CD4-positive, alpha-beta T cell treated with Interleukin-15 for 1 hour (primary cell): Measurements from ENCODE around the gene NEMP1.
A peak's percentile ranks its signal among the peaks of the same experiment; 100 is the strongest.

Source experiments
- DNase-seq: peaks from one replicate; pipeline ENCODE4 v3.0.0-alpha.2; 2020

Gene NEMP1

DNA sequence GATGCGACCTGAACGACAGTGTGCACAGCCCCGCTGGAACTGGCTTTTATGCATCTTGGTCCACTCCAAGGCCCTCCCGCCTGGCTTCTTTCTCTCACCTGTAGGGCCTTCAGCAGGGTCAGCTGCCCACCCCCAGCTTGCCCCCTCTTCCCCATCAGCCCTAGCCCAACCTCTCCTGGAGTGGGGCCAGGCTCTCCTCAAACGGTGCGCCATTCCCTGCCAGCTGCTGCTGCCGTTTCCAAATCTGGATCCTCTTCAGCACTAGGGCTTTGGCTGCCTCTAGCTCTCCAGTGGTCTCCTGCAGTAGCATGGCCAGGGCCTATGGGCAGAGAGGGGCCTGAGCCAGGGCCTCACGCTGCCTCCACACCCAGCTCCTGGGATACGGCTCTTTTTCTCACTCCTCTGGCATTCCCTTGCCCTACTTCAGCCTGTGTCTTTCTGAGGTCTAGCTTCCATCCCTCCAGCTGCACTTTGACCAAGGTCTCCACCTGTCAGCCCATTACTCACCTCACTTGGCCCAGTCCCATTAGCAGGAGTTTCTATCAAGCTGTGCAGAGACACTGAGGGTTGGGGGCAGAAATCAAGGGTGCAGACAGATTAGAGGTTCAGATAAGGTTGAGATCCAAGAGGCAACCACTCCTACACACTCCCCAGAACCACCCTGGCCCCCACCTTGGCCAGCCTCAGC is 27.6 kb upstream of the NEMP1 start:
- no peak for DNase-seq

- no peak for DNase-seq
Measured at GRCh38 chr12:57105011-57105753, 26.6 kb upstream of the NEMP1 start.

GRCh38 chr12:57104292-57104910 is 25.8 kb upstream of the NEMP1 start:
- no peak for DNase-seq

GRCh38 chr12:57103856-57104255 is 25.3 kb upstream of the NEMP1 start:
- no peak for DNase-seq

- DNase-seq, result no peak
Measured at GRCh38 chr12:57101892-57102695, 23.5 kb upstream of the NEMP1 start.

DNA sequence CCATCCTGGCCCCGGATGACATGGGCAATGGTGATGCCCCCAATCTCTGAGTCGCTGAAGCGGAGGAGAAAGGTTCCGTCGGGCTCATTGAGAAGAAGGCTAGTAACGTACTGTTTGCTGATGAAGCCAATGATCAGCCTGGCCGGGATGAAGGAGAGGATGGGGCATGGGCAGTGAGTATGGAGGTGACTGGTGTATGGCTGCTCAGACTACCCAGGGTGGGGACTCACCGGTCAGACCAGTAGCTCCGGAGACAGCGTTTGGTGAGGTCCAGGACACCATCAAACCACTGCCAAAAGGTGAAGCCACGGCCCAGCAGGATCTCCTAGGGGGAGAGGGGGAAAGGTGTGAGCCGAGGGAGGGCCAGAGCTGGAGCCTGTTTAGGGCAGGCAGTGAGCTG is 21.2 kb upstream of the NEMP1 start:
- no peak for DNase-seq

DNA sequence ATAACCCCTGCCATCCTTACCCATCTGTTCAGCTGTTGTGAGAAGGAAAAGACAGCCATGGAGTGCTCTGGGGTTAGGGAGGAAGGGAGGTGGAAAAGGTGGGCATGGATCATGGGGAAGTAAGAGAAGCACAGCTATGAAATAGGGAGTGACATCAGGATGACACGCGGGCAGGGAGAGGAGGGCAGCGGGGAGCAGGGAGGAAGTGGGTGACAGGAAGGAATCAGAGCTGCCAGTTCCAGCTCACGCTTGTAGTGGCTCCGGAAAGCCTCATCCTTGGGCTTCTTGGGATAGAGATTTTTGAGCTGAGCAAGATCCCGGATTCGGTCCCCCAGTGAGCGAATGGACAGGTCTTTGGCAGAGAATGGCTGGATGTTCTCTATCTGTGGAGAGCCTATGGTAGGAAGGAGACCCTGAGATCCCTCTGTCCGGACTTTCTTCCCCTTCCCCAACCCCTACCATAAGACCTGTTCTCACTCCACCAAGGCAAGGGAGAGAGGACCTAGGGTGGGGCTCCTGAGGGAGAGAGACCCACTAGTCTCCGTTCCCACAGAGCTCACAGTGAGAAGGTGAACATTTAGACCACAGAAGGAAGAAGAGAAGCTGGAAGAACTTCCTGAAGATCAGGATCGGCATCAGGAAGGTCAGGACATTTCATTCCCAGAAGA is 20.6 kb upstream of the NEMP1 start:
- DNase-seq, result no peak

DNA sequence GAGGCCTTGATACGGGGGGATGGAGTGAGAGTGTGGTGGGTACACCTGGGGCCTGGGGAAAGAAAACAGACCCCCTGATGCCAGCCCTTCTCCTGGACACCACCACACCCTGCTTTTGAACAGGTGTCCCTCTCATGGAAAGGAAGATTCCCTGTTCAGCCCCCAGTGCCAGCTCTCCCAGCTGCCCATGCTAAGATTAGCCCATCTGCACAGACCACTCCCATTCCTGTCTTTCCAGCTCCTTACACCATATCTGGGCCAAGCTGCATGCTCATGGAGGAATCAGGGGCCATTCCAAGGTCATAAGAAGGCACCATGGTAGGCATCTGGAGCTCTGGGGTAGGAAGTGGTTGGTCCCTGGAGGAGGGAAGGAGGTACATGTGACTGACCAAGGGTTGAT is 20.0 kb upstream of the NEMP1 start:
- no peak for DNase-seq

- DNase-seq, result no peak
Measured at GRCh38 chr12:57097554-57097835, 18.9 kb upstream of the NEMP1 start.

DNA sequence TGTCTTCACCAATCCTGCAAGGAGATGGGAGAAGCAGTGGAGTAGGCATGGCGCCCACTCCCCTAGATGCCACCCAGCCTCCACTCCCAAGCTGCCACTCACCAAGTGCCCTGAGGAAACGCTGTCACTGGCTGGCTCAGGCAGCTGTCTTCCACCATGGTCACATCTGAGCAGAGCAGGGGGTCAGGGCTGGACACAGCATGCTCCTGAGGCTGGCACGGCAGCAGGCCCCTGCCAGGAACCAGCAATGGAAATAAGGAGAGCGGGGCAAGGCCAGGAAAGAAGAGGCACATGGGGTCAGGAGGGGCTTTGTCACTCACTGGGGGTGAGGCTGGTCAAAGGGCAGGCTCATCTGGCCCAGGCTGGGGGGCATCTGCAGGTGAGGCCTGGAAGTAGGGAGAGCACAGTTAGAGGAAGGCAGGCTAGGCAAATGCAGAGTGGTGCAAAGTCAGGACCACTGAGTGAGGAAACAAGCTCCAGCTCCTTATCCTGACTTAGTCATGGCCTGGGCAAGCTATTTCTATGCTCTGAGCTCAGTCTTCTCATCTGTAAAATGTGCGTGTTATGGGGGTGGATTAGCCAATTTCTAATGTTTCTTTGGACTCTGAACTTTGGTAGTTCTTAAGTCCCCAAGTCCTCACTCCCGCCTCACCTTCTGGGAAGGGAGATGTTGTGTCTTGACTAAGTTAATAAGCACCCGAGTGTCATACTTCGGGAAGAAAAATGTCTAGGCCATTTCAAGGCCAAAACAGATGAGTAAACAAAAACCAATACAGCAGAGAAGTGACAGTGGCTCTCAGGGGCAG is 18.4 kb upstream of the NEMP1 start:
- DNase-seq, result no peak

- DNase-seq, result no peak
Measured at GRCh38 chr12:57096099-57096572, 17.5 kb upstream of the NEMP1 start.

DNA sequence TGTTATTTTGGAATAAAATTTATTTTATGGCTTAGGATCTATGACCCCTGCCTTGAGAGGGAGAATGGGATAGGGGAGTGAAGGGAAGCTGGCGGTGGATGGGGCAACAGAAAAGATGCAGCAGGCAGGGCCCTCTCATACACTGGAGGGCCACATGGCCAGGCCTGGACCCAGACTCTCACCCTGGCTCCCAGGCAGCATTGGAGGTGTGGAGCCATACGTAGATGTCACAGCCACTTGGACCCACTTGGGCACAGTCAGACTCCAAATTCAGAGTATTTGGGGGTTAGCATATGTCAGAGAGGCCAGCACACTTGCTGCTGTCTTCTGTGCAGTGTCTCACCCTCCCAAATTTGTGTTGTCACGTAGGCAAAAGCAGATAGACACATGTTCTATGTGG is 16.8 kb upstream of the NEMP1 start:
- DNase-seq, result no peak

GRCh38 chr12:57094208-57095160 is 15.9 kb upstream of the NEMP1 start:
- no peak for DNase-seq

DNA sequence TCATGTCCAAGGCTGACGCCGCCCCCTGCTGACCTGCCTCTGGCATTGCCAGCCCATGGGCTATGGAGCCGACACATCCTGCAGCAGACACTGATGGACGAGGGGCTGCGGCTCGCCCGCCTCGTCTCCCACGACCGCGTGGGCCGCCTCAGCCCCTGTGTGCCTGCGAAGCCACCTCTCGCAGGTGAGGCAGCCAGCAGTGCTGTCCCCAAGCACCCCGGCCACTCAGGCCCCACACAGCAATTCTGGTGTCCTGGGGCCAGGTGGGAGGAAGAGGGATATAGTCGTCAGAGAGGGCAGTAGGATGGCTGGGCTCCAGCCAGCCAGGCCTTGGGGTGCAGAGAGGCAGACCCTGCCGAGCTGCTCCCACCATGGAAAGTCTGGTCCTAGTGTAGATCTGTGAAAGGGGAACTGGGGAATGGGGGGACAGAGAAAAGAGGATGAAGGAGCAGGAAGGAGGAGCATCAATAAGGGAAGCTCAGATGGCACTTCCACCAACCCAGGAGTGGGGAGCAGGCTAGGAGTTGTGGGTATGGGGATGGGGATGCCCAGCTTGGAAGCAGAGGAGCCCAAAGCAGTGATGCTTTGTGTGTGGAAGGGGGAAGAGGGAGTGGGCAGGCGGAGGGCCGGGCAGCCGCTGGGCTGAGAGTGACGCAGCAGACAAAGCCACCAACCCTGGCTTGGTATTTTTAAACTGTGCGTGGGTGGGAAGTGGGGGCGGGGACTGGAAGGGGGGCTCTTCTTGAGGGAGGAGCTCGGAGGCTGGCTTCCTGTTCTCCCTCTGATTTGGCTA is 15.0 kb upstream of the NEMP1 start:
- DNase-seq, result peak; percentile 71

- DNase-seq, result no peak
Measured at GRCh38 chr12:57092876-57093414, 14.4 kb upstream of the NEMP1 start.

GRCh38 chr12:57092529-57092862 is 13.9 kb upstream of the NEMP1 start:
- DNase-seq, result no peak

GRCh38 chr12:57091638-57092528 is 13.3 kb upstream of the NEMP1 start:
- DNase-seq, result no peak

GRCh38 chr12:57090924-57091637 is 12.5 kb upstream of the NEMP1 start:
- no peak for DNase-seq
